ENCODE results near the gene YPEL1. TPM values are rescaled to one million over a fixed set of nuclear protein-coding genes. Genes with fewer than 3 reads are reported as not detected.

Gene YPEL1
- total RNA-seq, 1 experiment from 2014 or later, result 3.1 TPM

DNA sequence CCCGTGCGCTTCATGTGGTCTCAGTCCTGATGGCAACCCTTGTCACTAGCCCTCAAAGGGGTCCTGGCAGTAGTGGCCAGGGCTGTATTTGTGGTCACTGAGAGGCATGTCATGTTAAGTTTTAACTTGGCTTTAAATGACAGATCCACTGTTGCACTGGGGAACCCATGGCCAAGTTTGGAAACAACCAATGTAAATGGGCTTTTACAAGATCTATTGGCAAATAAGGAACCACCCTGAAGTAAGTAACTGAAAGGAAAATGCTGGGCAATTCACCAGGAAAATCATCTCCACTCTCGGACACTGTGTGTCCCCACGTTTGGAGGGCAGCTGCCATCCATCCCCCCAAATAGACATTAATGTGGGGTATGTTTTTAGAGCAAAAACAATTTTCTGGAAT lies 8.4 kb downstream of the YPEL1 start:
- ATAC-seq (no peak), DNase-seq (ENCODE audit: low read depth, low spot score) (no peak)
- H3K9me2 ChIP-seq (ENCODE audit: insufficient read depth), result no peaks in the 10 kb centered on the region
- H3K9ac ChIP-seq (ENCODE audit: low read length), result no peak overlapping the region
- no peaks in the 10 kb centered on the region for H3K9me3 ChIP-seq (ENCODE audit: control insufficient read depth in 1 of 2, insufficient read depth in 1 of 2, low read depth in 1 of 2, low read length in 2 of 2)
- H3K79me2 ChIP-seq (ENCODE audit: insufficient read depth, low read length), result no peaks in the 10 kb centered on the region
- H3K4me1 ChIP-seq (ENCODE audit: control insufficient read depth in 1 of 2, insufficient read depth in 2 of 2, low read length in 2 of 2), result peaks cover 0 to 6% of the 10 kb centered on the region in 2 experiments; a peak in 1 of 4 replicates
- H3K4me3 ChIP-seq (replicated peaks in 1 of 2; ENCODE audit: low read depth in 1 of 2, low read length in 2 of 2), result no peak overlapping the region
- TF ChIP-seq JUND (IDR thresholded peaks at IDR 0.05) (no peak), TCF7L2 (IDR thresholded peaks at IDR 0.05; ENCODE audit: borderline replicate concordance, extremely low read depth, insufficient read depth, insufficient read length) (no peak), EZH2 (IDR thresholded peaks at IDR 0.05) (no peak), CEBPB (IDR thresholded peaks at IDR 0.05; ENCODE audit: low read depth) (no peak), ZFX (IDR thresholded peaks at IDR 0.05) (no peak), EGR1 (IDR thresholded peaks at IDR 0.05; ENCODE audit: low read depth) (no peak)
- H3K27ac ChIP-seq (ENCODE audit: low read depth, low read length), result no peak overlapping the region
- ChIA-PET POLR2A (no interaction called here), CTCF (interaction anchor here (1.0 kb wide), 2 partner anchors 8 to 211 kb away, joined by 5 to 6 read pairs; partner anchors contain the start of gene YPEL1), RAD21 (ENCODE audit: low non-redundant PET in 1 of 2, low total read pairs in 2 of 2, uncharacterized antibody in 2 of 2, unreplicated experiment in 2 of 2) (no interaction called here)
- H2AFZ ChIP-seq (ENCODE audit: low read depth, low read length, poor library complexity, severe bottlenecking), result no peak overlapping the region
- no peaks in the 10 kb centered on the region for H3K36me3 ChIP-seq (ENCODE audit: control insufficient read depth in 1 of 2, insufficient read depth in 2 of 2, low read length in 2 of 2)
- H4K20me1 ChIP-seq (ENCODE audit: insufficient read depth), result no peaks in the 10 kb centered on the region
- no peaks in the 10 kb centered on the region for H3K27me3 ChIP-seq (ENCODE audit: insufficient read depth, low read length)
- intact Hi-C loops (cut with micrococcal nuclease), result no loop called here
- BruUV-seq (replicated peaks), result no TSS peak
- no peak overlapping the region for H3K4me2 ChIP-seq (ENCODE audit: low read length)

DNA sequence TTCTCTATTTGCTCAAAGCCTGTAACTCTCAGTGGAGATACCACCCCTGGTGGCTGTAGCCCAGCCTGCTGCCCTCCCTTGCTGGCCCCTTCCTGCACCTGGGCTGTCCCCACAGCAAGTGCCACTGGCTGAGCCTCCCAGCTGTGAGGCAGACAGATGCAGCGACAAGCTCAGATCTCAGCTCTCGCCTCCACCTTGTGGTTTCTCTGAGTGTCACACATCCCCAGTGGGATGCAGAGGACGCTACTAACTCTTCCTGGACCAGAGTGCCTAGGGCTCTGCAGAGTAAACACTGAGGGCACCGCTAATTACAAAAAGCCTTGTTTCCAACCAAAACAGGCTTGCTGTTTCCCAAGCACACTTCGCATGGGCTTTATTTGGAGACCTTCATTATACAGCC lies 8.9 kb downstream of the YPEL1 start:
- CTCF ChIA-PET, result interaction anchor here (1.0 kb wide), 2 partner anchors 9 to 212 kb away, joined by 5 to 6 read pairs; partner anchors contain the start of gene YPEL1
- TF ChIP-seq ZNF274 (IDR thresholded peaks at IDR 0.05; ENCODE audit: low read depth, low read length), result no peak
- TF ChIP-seq EZH2 (IDR thresholded peaks at IDR 0.05), result no peak
- TF ChIP-seq, protein P1, sequence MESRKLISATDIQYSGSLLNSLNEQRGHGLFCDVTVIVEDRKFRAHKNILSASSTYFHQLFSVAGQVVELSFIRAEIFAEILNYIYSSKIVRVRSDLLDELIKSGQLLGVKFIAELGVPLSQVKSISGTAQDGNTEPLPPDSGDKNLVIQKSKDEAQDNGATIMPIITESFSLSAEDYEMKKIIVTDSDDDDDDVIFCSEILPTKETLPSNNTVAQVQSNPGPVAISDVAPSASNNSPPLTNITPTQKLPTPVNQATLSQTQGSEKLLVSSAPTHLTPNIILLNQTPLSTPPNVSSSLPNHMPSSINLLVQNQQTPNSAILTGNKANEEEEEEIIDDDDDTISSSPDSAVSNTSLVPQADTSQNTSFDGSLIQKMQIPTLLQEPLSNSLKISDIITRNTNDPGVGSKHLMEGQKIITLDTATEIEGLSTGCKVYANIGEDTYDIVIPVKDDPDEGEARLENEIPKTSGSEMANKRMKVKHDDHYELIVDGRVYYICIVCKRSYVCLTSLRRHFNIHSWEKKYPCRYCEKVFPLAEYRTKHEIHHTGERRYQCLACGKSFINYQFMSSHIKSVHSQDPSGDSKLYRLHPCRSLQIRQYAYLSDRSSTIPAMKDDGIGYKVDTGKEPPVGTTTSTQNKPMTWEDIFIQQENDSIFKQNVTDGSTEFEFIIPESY (IDR thresholded peaks at IDR 0.05; ENCODE audit: extremely low read depth, insufficient replicate concordance, low read length), result no peak
- peak; percentile 49; the same call in 1 of the 2 replicates for TF ChIP-seq RAD21 (IDR thresholded peaks at IDR 0.05; ENCODE audit: low read depth)
- no peak for TF ChIP-seq FOSL1 (IDR thresholded peaks at IDR 0.05; ENCODE audit: low read depth)
- TF ChIP-seq, protein P2, sequence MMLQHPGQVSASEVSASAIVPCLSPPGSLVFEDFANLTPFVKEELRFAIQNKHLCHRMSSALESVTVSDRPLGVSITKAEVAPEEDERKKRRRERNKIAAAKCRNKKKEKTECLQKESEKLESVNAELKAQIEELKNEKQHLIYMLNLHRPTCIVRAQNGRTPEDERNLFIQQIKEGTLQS (IDR thresholded peaks at IDR 0.05), result no peak
- TF ChIP-seq JUND (IDR thresholded peaks at IDR 0.05), result no peak
- TF ChIP-seq POLR2AphosphoS5 (IDR thresholded peaks at IDR 0.05; ENCODE audit: low read depth, low read length), result no peak
- TF ChIP-seq CBX3 (IDR thresholded peaks at IDR 0.05; ENCODE audit: low read depth), result no peak
- no peak for TF ChIP-seq TCF7L2 (IDR thresholded peaks at IDR 0.05; ENCODE audit: borderline replicate concordance, extremely low read depth, insufficient read depth, insufficient read length)
- TF ChIP-seq ZFX (IDR thresholded peaks at IDR 0.05), result no peak
- no peak for TF ChIP-seq POLR2A (IDR thresholded peaks at IDR 0.05; ENCODE audit: borderline replicate concordance, extremely low read depth, insufficient read depth, insufficient read length)
- TF ChIP-seq, protein P3, sequence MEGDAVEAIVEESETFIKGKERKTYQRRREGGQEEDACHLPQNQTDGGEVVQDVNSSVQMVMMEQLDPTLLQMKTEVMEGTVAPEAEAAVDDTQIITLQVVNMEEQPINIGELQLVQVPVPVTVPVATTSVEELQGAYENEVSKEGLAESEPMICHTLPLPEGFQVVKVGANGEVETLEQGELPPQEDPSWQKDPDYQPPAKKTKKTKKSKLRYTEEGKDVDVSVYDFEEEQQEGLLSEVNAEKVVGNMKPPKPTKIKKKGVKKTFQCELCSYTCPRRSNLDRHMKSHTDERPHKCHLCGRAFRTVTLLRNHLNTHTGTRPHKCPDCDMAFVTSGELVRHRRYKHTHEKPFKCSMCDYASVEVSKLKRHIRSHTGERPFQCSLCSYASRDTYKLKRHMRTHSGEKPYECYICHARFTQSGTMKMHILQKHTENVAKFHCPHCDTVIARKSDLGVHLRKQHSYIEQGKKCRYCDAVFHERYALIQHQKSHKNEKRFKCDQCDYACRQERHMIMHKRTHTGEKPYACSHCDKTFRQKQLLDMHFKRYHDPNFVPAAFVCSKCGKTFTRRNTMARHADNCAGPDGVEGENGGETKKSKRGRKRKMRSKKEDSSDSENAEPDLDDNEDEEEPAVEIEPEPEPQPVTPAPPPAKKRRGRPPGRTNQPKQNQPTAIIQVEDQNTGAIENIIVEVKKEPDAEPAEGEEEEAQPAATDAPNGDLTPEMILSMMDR (IDR thresholded peaks at IDR 0.05 in 2 of 3, conservative IDR thresholded peaks at IDR 0.05 in 1 of 3; ENCODE audit: borderline replicate concordance in 1 of 3, insufficient read depth in 1 of 3, low read depth in 2 of 3, low read length in 2 of 3), result peak in 2 of 3 experiments; percentile 58 to 63; a peak in 4 of 6 replicates
- TF ChIP-seq SP1 (IDR thresholded peaks at IDR 0.05; ENCODE audit: low read depth), result no peak
- no peak for TF ChIP-seq EGR1 (IDR thresholded peaks at IDR 0.05; ENCODE audit: low read depth)
- TF ChIP-seq EZH2phosphoT487 (IDR thresholded peaks at IDR 0.05; ENCODE audit: borderline replicate concordance), result no peak

More for the DNA sequence above, 8.9 kb downstream of the YPEL1 start:
- H4K20me1 ChIP-seq (ENCODE audit: insufficient read depth), result no peaks in the 10 kb centered on the region
- DNase-seq (ENCODE audit: low read depth, low spot score) (peak; percentile 28), ATAC-seq (peak; percentile 99)
- RAD21 ChIA-PET (ENCODE audit: low non-redundant PET in 1 of 2, low total read pairs in 2 of 2, uncharacterized antibody in 2 of 2, unreplicated experiment in 2 of 2), result no interaction called here
- no peaks in the 10 kb centered on the region for H3K9me2 ChIP-seq (ENCODE audit: insufficient read depth)
- POLR2A ChIA-PET, result no interaction called here
- H3K9ac ChIP-seq (ENCODE audit: low read length), result no peak overlapping the region
- no peaks in the 10 kb centered on the region for H3K27me3 ChIP-seq (ENCODE audit: insufficient read depth, low read length)
- H3K79me2 ChIP-seq (ENCODE audit: insufficient read depth, low read length), result no peaks in the 10 kb centered on the region
- no peak overlapping the region for H3K4me2 ChIP-seq (ENCODE audit: low read length)
- H3K4me3 ChIP-seq (replicated peaks in 1 of 2; ENCODE audit: low read depth in 1 of 2, low read length in 2 of 2), result no peak overlapping the region
- no peaks in the 10 kb centered on the region for H3K9me3 ChIP-seq (ENCODE audit: control insufficient read depth in 1 of 2, insufficient read depth in 1 of 2, low read depth in 1 of 2, low read length in 2 of 2)
- intact Hi-C loops (cut with micrococcal nuclease), result loop anchor here (1.0 kb wide), 1 partner anchor 13 kb away; no protein-coding TSS in a partner anchor
- no peak overlapping the region for H3K27ac ChIP-seq (ENCODE audit: low read depth, low read length)
- no peaks in the 10 kb centered on the region for H3K36me3 ChIP-seq (ENCODE audit: control insufficient read depth in 1 of 2, insufficient read depth in 2 of 2, low read length in 2 of 2)
- peaks cover 0 to 6% of the 10 kb centered on the region in 2 experiments; a peak in 1 of 4 replicates for H3K4me1 ChIP-seq (ENCODE audit: control insufficient read depth in 1 of 2, insufficient read depth in 2 of 2, low read length in 2 of 2)
- no peak overlapping the region for H2AFZ ChIP-seq (ENCODE audit: low read depth, low read length, poor library complexity, severe bottlenecking)
- no TSS peak for BruUV-seq (replicated peaks)
